Panc1 (cell line): ENCODE measurements around the gene SRP54. TPM values are rescaled to one million over a fixed set of nuclear protein-coding genes. Genes with fewer than 3 reads are reported as not detected.

Experiments
- ATAC-seq: fragments of 200-7000 bp; cut with Tn5 transposase; 2 replicates; pipeline ENCODE4 v1.9.1; 2020; ENCODE audit warnings: mild to moderate bottlenecking, moderate library complexity
- BruUV-seq: library from RNA; stranded (reverse); fragments of 400-500 nt; replicated peaks from 2 replicates; lab custom pipeline; 2021; lab: Mats Ljungman, UMichigan
- CTCF ChIA-PET: fragments of 300-600 bp; sonication (Branson Sonifier 250); formaldehyde crosslinking; loops from one replicate; lab custom pipeline; 2022; ENCODE audit warnings: antibody characterized with exemption; lab: Charles Lee
- POLR2A ChIA-PET: fragments of 300-600 bp; sonication (Branson Sonifier 250); formaldehyde crosslinking; loops from one replicate; lab custom pipeline; 2022; ENCODE audit warnings: antibody characterized with exemption; lab: Charles Lee
- DNase-seq: peaks from one replicate; pipeline ENCODE4 v3.0.0-alpha.2; 2010; ENCODE audit warnings: low read depth, low spot score
- H3K27ac ChIP-seq: 2 replicates; pipeline ENCODE4 v1.5.1; 2011; ENCODE audit warnings: mild to moderate bottlenecking, low read length, inconsistent platforms
- H3K27me3 ChIP-seq: fragments of 200-500 bp; sonication (Bioruptor generic); 2 replicates; pipeline ENCODE4 v1.6.0; 2014; ENCODE audit warnings: low read length, inconsistent platforms; ENCODE audit not compliant: control insufficient read depth, insufficient read depth
- H3K36me3 ChIP-seq: fragments of 200-500 bp; sonication (Bioruptor generic); 2 replicates; pipeline ENCODE4 v1.5.1; 2014; ENCODE audit warnings: inconsistent platforms, mild to moderate bottlenecking, low read length, moderate library complexity; ENCODE audit not compliant: control insufficient read depth, insufficient read depth
- H3K4me1 ChIP-seq: 2 replicates; pipeline ENCODE4 v1.5.1; 2011; ENCODE audit warnings: inconsistent platforms, mild to moderate bottlenecking, low read length, moderate library complexity; ENCODE audit not compliant: control insufficient read depth, insufficient read depth
- H3K4me3 ChIP-seq, 2 experiments: 2 replicates each; pipeline ENCODE4 v1.5.1; 2011 to 2012; ENCODE audit warnings: low read depth in 2 of 2, low read length in 2 of 2, mild to moderate bottlenecking in 2 of 2, inconsistent platforms in 1 of 2, moderate library complexity in 1 of 2
- H3K9me3 ChIP-seq: fragments of 200-500 bp; sonication (Bioruptor generic); 2 replicates; pipeline ENCODE4 v1.5.1; 2014; ENCODE audit warnings: low read depth, mild to moderate bottlenecking, inconsistent platforms, low read length, moderate library complexity; ENCODE audit not compliant: control insufficient read depth, insufficient read depth
- CTCF ChIP-seq: fragments of 450-650 bp; IDR thresholded peaks from 2 replicates; pipeline ENCODE4 v1.5.1; 2017; ENCODE audit warnings: mild to moderate bottlenecking
- POLR2AphosphoS5 ChIP-seq: IDR thresholded peaks from 2 replicates; pipeline ENCODE4 v1.6.1; 2012; ENCODE audit warnings: mild to moderate bottlenecking, low read depth, low read length, moderate library complexity
- REST ChIP-seq, 2 experiments: IDR thresholded peaks; 2 replicates each; pipeline ENCODE4 v1.6.1; 2011 to 2012; ENCODE audit warnings: low read depth in 2 of 2, control low read depth in 1 of 2, low read length in 1 of 2, mild to moderate bottlenecking in 1 of 2, moderate library complexity in 1 of 2; ENCODE audit not compliant: insufficient read depth in 1 of 2
- SIN3A ChIP-seq: IDR thresholded peaks from 2 replicates; pipeline ENCODE4 v1.6.1; 2012; ENCODE audit warnings: low read depth, mild to moderate bottlenecking, low read length, moderate library complexity, borderline replicate concordance; ENCODE audit not compliant: insufficient read depth
- TCF7L2 ChIP-seq: IDR thresholded peaks from 2 replicates; pipeline ENCODE4 v1.6.1; 2011; ENCODE audit warnings: mild to moderate bottlenecking, low read depth, low read length, inconsistent platforms
- in situ Hi-C: cut with HindIII; loops from 2 replicates; pipeline ENCODE4 v1.10.0; 2016; ENCODE audit warnings: low sequenced_read_pairs, low pct_unique_long_range_greater_than_20kb
- intact Hi-C: fragments of 100-400 bp; cut with micrococcal nuclease; formaldehyde crosslinking; loops from one replicate; pipeline ENCODE4 v1.10.0; 2022; ENCODE audit not compliant: unreplicated experiment
- total RNA-seq: library from RNA; stranded (reverse); gene quantifications from one replicate; pipeline ENCODE4 v1.2.1, GENCODE V29; 2021; ENCODE audit not compliant: unreplicated experiment

The SRP54 gene
- total RNA-seq, 1 experiment from 2014 or later = 53.2 TPM

GRCh38 chr14:34985740-34986139, 2.9 kb downstream of the SRP54 start:
- Histone ChIP-seq H3K27me3 (no peaks in the 10 kb centered on the region), H3K36me3 (peaks cover 10% of the 10 kb centered on the region), H3K4me3 (no peak overlapping the region), H3K9me3 (no peaks in the 10 kb centered on the region), H3K27ac (no peak overlapping the region), H3K4me1 (peaks cover 11% of the 10 kb centered on the region)
- in situ Hi-C loops = no loop called here
- intact Hi-C loops = no loop called here
- ATAC-seq (no peak), DNase-seq (no peak)
- CTCF ChIA-PET = no interaction called here
- TF ChIP-seq CTCF (no peak), SIN3A (no peak), TCF7L2 (no peak), POLR2AphosphoS5 (no peak), REST (IDR thresholded peaks at IDR 0.05; ENCODE audit: insufficient read depth in 1 of 2, low read depth in 2 of 2, low read length in 1 of 2) (no peak)
- BruUV-seq = no TSS peak
- POLR2A ChIA-PET = no interaction called here

GRCh38 chr14:34987180-34987579, 4.4 kb downstream of the SRP54 start:
- DNase-seq = no peak
- no peak overlapping the region for H3K27ac ChIP-seq
- in situ Hi-C loops = no loop called here
- no peaks in the 10 kb centered on the region for H3K27me3 ChIP-seq
- no peak for TF ChIP-seq CTCF
- H3K9me3 ChIP-seq = no peaks in the 10 kb centered on the region
- no peak for ATAC-seq
- intact Hi-C loops = no loop called here
- peaks cover 7% of the 10 kb centered on the region for H3K36me3 ChIP-seq
- H3K4me1 ChIP-seq = peaks cover 11% of the 10 kb centered on the region
- H3K4me3 ChIP-seq = no peak overlapping the region
- CTCF ChIA-PET = no interaction called here
- POLR2A ChIA-PET = no interaction called here
- no TSS peak for BruUV-seq

GRCh38 chr14:34989762-34990161, 7.0 kb downstream of the SRP54 start:
- peaks cover 4% of the 10 kb centered on the region; the same call in 1 of the 2 replicates for H3K36me3 ChIP-seq
- TF ChIP-seq CTCF (no peak), POLR2AphosphoS5 (no peak), SIN3A (no peak), TCF7L2 (no peak), REST (IDR thresholded peaks at IDR 0.05; ENCODE audit: insufficient read depth in 1 of 2, low read depth in 2 of 2, low read length in 1 of 2) (no peak)
- H3K4me3 ChIP-seq = no peak overlapping the region
- H3K27ac ChIP-seq = no peak overlapping the region
- BruUV-seq = no TSS peak
- no peaks in the 10 kb centered on the region for H3K27me3 ChIP-seq
- in situ Hi-C loops = no loop called here
- DNase-seq (no peak), ATAC-seq (no peak)
- intact Hi-C loops = no loop called here
- H3K4me1 ChIP-seq = peaks cover 8% of the 10 kb centered on the region
- H3K9me3 ChIP-seq = no peaks in the 10 kb centered on the region
- ChIA-PET POLR2A (no interaction called here), CTCF (no interaction called here)
